Panc1 (cell line): ENCODE results near the gene NPR3. TPM values are rescaled to one million over a fixed set of nuclear protein-coding genes. Genes with fewer than 3 reads are reported as not detected.

Experiments used
- ATAC-seq: fragments of 200-7000 bp; cut with Tn5 transposase; 2 replicates; pipeline ENCODE4 v1.9.1; 2020; ENCODE audit warnings: mild to moderate bottlenecking, moderate library complexity
- BruUV-seq: library from RNA; stranded (reverse); fragments of 400-500 nt; replicated peaks from 2 replicates; lab custom pipeline; 2021; lab: Mats Ljungman, UMichigan
- CTCF ChIA-PET: fragments of 300-600 bp; sonication (Branson Sonifier 250); formaldehyde crosslinking; loops from one replicate; lab custom pipeline; 2022; ENCODE audit warnings: antibody characterized with exemption; lab: Charles Lee
- POLR2A ChIA-PET: fragments of 300-600 bp; sonication (Branson Sonifier 250); formaldehyde crosslinking; loops from one replicate; lab custom pipeline; 2022; ENCODE audit warnings: antibody characterized with exemption; lab: Charles Lee
- DNase-seq: peaks from one replicate; pipeline ENCODE4 v3.0.0-alpha.2; 2010; ENCODE audit warnings: low read depth, low spot score
- H3K27ac ChIP-seq: 2 replicates; pipeline ENCODE4 v1.5.1; 2011; ENCODE audit warnings: mild to moderate bottlenecking, low read length, inconsistent platforms
- H3K27me3 ChIP-seq: fragments of 200-500 bp; sonication (Bioruptor generic); 2 replicates; pipeline ENCODE4 v1.6.0; 2014; ENCODE audit warnings: low read length, inconsistent platforms; ENCODE audit not compliant: control insufficient read depth, insufficient read depth
- H3K36me3 ChIP-seq: fragments of 200-500 bp; sonication (Bioruptor generic); 2 replicates; pipeline ENCODE4 v1.5.1; 2014; ENCODE audit warnings: inconsistent platforms, mild to moderate bottlenecking, low read length, moderate library complexity; ENCODE audit not compliant: control insufficient read depth, insufficient read depth
- H3K4me1 ChIP-seq: 2 replicates; pipeline ENCODE4 v1.5.1; 2011; ENCODE audit warnings: inconsistent platforms, mild to moderate bottlenecking, low read length, moderate library complexity; ENCODE audit not compliant: control insufficient read depth, insufficient read depth
- H3K4me3 ChIP-seq, 2 experiments: 2 replicates each; pipeline ENCODE4 v1.5.1; 2011 to 2012; ENCODE audit warnings: low read depth in 2 of 2, low read length in 2 of 2, mild to moderate bottlenecking in 2 of 2, inconsistent platforms in 1 of 2, moderate library complexity in 1 of 2
- H3K9me3 ChIP-seq: fragments of 200-500 bp; sonication (Bioruptor generic); 2 replicates; pipeline ENCODE4 v1.5.1; 2014; ENCODE audit warnings: low read depth, mild to moderate bottlenecking, inconsistent platforms, low read length, moderate library complexity; ENCODE audit not compliant: control insufficient read depth, insufficient read depth
- POLR2AphosphoS5 ChIP-seq: IDR thresholded peaks from 2 replicates; pipeline ENCODE4 v1.6.1; 2012; ENCODE audit warnings: mild to moderate bottlenecking, low read depth, low read length, moderate library complexity
- REST ChIP-seq, 2 experiments: IDR thresholded peaks; 2 replicates each; pipeline ENCODE4 v1.6.1; 2011 to 2012; ENCODE audit warnings: low read depth in 2 of 2, control low read depth in 1 of 2, low read length in 1 of 2, mild to moderate bottlenecking in 1 of 2, moderate library complexity in 1 of 2; ENCODE audit not compliant: insufficient read depth in 1 of 2
- SIN3A ChIP-seq: IDR thresholded peaks from 2 replicates; pipeline ENCODE4 v1.6.1; 2012; ENCODE audit warnings: low read depth, mild to moderate bottlenecking, low read length, moderate library complexity, borderline replicate concordance; ENCODE audit not compliant: insufficient read depth
- TCF7L2 ChIP-seq: IDR thresholded peaks from 2 replicates; pipeline ENCODE4 v1.6.1; 2011; ENCODE audit warnings: mild to moderate bottlenecking, low read depth, low read length, inconsistent platforms
- in situ Hi-C: cut with HindIII; loops from 2 replicates; pipeline ENCODE4 v1.10.0; 2016; ENCODE audit warnings: low sequenced_read_pairs, low pct_unique_long_range_greater_than_20kb
- intact Hi-C: fragments of 100-400 bp; cut with micrococcal nuclease; formaldehyde crosslinking; loops from one replicate; pipeline ENCODE4 v1.10.0; 2022; ENCODE audit not compliant: unreplicated experiment
- total RNA-seq: library from RNA; stranded (reverse); gene quantifications from one replicate; pipeline ENCODE4 v1.2.1, GENCODE V29; 2021; ENCODE audit not compliant: unreplicated experiment
- TF ChIP-seq, protein P1 (sequence below): fragments of 450-650 bp; IDR thresholded peaks from 2 replicates; pipeline ENCODE4 v1.5.1; 2017; ENCODE audit warnings: mild to moderate bottlenecking

Gene NPR3
- total RNA-seq, 1 experiment from 2014 or later = 0.10 TPM

DNA sequence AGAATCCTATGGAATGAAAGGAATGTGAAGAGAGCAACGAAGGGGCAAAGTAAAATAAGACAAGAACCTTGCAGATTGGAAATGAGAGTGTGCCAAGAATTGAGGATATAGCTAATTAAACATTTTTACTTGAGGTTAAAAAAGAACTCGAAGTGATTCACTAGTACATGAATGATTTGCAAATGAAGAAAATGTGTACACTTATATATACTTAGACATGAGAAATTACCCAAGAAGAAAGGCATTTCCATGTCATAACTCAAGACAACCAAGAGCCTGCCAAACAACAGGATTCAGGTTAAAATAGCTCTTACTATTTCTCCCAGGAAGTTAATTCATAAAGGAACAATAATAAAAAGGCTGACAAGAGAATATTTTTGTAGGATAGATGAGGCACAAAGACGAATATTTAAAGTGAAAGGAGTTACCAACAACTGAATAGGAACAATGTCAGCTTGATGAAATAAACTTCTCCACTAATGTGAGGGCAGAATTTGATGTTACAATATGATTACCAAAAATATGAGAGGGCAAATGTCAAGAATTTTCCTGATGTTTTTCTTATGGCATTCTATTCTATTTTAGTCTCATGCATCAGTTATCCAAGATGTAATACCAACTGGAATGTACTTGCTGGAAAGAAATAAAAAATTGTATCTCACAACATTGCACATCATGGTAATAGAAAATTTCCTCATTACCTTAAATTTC, 18.9 kb upstream of the NPR3 start:
- ATAC-seq (no peak), DNase-seq (no peak)
- Histone ChIP-seq H3K27me3 (no peaks in the 10 kb centered on the region), H3K27ac (no peak overlapping the region), H3K4me1 (no peaks in the 10 kb centered on the region), H3K36me3 (no peaks in the 10 kb centered on the region), H3K9me3 (no peaks in the 10 kb centered on the region), H3K4me3 (no peak overlapping the region)
- TF ChIP-seq REST (IDR thresholded peaks at IDR 0.05; ENCODE audit: insufficient read depth in 1 of 2, low read depth in 2 of 2, low read length in 1 of 2) (no peak), SIN3A (no peak), POLR2AphosphoS5 (no peak), TCF7L2 (no peak)
- TF ChIP-seq, protein P1, sequence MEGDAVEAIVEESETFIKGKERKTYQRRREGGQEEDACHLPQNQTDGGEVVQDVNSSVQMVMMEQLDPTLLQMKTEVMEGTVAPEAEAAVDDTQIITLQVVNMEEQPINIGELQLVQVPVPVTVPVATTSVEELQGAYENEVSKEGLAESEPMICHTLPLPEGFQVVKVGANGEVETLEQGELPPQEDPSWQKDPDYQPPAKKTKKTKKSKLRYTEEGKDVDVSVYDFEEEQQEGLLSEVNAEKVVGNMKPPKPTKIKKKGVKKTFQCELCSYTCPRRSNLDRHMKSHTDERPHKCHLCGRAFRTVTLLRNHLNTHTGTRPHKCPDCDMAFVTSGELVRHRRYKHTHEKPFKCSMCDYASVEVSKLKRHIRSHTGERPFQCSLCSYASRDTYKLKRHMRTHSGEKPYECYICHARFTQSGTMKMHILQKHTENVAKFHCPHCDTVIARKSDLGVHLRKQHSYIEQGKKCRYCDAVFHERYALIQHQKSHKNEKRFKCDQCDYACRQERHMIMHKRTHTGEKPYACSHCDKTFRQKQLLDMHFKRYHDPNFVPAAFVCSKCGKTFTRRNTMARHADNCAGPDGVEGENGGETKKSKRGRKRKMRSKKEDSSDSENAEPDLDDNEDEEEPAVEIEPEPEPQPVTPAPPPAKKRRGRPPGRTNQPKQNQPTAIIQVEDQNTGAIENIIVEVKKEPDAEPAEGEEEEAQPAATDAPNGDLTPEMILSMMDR = no peak
- ChIA-PET POLR2A (no interaction called here), CTCF (interaction anchor here (0.8 kb wide), 1 partner anchor 743 kb away, joined by 3 read pairs; no protein-coding TSS in a partner anchor)
- intact Hi-C loops (no loop called here), in situ Hi-C loops (no loop called here)
- BruUV-seq = no TSS peak

DNA sequence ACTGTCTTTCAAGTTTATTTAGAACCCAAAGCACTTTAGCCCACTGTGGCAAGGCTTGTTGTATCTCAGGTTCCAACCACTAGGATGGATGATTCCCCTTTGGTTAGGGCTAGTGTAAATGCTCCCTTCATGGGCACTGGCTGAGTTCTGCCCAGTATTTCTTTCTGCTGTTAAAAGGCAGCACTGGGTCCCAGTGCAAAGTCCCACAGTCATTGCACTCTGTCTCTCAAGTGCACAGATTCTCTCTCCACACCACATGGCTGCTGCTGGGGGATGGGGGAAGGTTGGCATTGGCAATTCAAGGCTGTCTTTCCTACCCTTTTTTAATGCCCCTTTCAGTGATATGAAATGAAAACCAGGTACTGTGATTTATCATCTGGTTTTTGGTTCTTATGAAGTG, 7.2 kb upstream of the NPR3 start:
- Histone ChIP-seq H3K4me3 (no peak overlapping the region), H3K4me1 (no peaks in the 10 kb centered on the region), H3K27ac (no peak overlapping the region), H3K36me3 (no peaks in the 10 kb centered on the region), H3K9me3 (no peaks in the 10 kb centered on the region), H3K27me3 (no peaks in the 10 kb centered on the region)
- BruUV-seq = no TSS peak
- intact Hi-C loops = no loop called here
- no peak for DNase-seq
- in situ Hi-C loops = no loop called here
- TF ChIP-seq, protein P1 = no peak
- no peak for TF ChIP-seq POLR2AphosphoS5
- TF ChIP-seq REST (IDR thresholded peaks at IDR 0.05; ENCODE audit: insufficient read depth in 1 of 2, low read depth in 2 of 2, low read length in 1 of 2) = no peak
- no peak for TF ChIP-seq TCF7L2
- CTCF ChIA-PET = no interaction called here
- ATAC-seq = no peak
- POLR2A ChIA-PET = no interaction called here
